Psoas muscle (tissue), 8 donors: Measurements from ENCODE around the gene NVL. TPM values are rescaled to one million over a fixed set of nuclear protein-coding genes. Genes with fewer than 3 reads are reported as not detected.

Experiments used
- ATAC-seq, 4 donors: fragments of 200-7000 bp; cut with Tn5 transposase; one replicate each; pipeline ENCODE4 v1.9.1; 2020; ENCODE audit warnings: moderate library complexity in 3 of 4, mild to moderate bottlenecking in 2 of 4
- DNase-seq, 2 donors: peaks; one replicate each; pipeline ENCODE4 v3.0.0-alpha.2; 2020
- H3K27ac ChIP-seq: fragments of 200-600 bp; one replicate; pipeline ENCODE4 v1.8.0; 2022
- H3K27me3 ChIP-seq, 3 donors: fragments of 200-600 bp in 1 of 3; one replicate each; pipeline versions ENCODE4 v1.6.1 to v1.8.0; 2013 to 2022; ENCODE audit warnings: low read length in 2 of 3, mild to moderate bottlenecking in 2 of 3, moderate library complexity in 1 of 3; ENCODE audit not compliant: insufficient read depth in 3 of 3
- H3K36me3 ChIP-seq, 2 donors: fragments of 200-600 bp in 1 of 2; one replicate each; pipeline versions ENCODE4 v1.6.1 to v1.8.0; 2013 to 2022; ENCODE audit warnings: low read depth in 1 of 2, mild to moderate bottlenecking in 1 of 2, moderate library complexity in 1 of 2; ENCODE audit not compliant: insufficient read depth in 1 of 2
- H3K4me1 ChIP-seq: fragments of 200-600 bp; one replicate; pipeline ENCODE4 v1.8.0; 2022
- H3K4me3 ChIP-seq: fragments of 200-600 bp; one replicate; pipeline ENCODE4 v1.8.0; 2022; ENCODE audit warnings: mild to moderate bottlenecking
- H3K9me3 ChIP-seq: fragments of 200-600 bp; one replicate; pipeline ENCODE4 v1.8.0; 2022
- WGBS, 3 donors: extraction: QIAGEN DNeasy Blood & Tissue Kit; methylation state at CpG; one replicate each; pipeline versions ENCODE4 v1.1.6 to v1.1.7; 2013; 5-methylcytosine and 5-hydroxymethylcytosine counted together
- intact Hi-C, 2 donors: fragments of 100-400 bp; cut with DNase I; formaldehyde crosslinking; loops; one replicate each; pipeline versions ENCODE4 v1.11.0 to v1.14.2; 2022
- polyA plus RNA-seq, 3 donors: library from polyadenylated mRNA; stranded (reverse); fragments of 200-250 nt; gene quantifications; one replicate each; pipeline ENCODE4 v1.2.3, GENCODE V29; 2013
- total RNA-seq, 4 donors: library from RNA; stranded (reverse); fragmentation: NEBNext Ultra II Directional in 2 of 4; extraction: Animal tissue kit (Norgen Biotek cat#: 25700) in 2 of 4; gene quantifications; one replicate each; pipeline versions ENCODE4 v1.2.1 to v1.2.4, GENCODE V29; 2021 to 2023
- TF ChIP-seq, protein P1 (sequence below): fragments of 200-600 bp; IDR thresholded peaks from one replicate; pipeline ENCODE4 v1.8.0; 2022; ENCODE audit warnings: antibody characterized with exemption
- donor health status: healthy with polysubstance abuse.
- donor health status: DM: no; HTN: no; CAD: no; lungs with moderate emphysema.
- donor health status: Bipolar disorder and iron deficiency.
- donor health status: healthy.
- donor health status: DM: yes; HTN: yes; CAD: no.
- donor health status: DM: no; HTN: no; CAD: no.
- donor health status: DM: no; HTN: no; CAD: no.
- donor health status: DM: yes; HTN: yes; CAD: no.

Gene NVL
- total and polyA plus RNA-seq, 7 donors: 6.3 to 11.0 (median 8.2) TPM

- H3K4me1 ChIP-seq: no peaks in the 10 kb centered on the region
- no peak overlapping the region for H3K27ac ChIP-seq
- intact Hi-C loops: no loop called here
- H3K36me3 ChIP-seq: peaks cover 5 to 22% of the 10 kb centered on the region in 2 donors
- no peaks in the 10 kb centered on the region for H3K27me3 ChIP-seq
- H3K9me3 ChIP-seq: no peaks in the 10 kb centered on the region
- no peak for DNase-seq
- H3K4me3 ChIP-seq: no peak overlapping the region
- TF ChIP-seq, protein P1, sequence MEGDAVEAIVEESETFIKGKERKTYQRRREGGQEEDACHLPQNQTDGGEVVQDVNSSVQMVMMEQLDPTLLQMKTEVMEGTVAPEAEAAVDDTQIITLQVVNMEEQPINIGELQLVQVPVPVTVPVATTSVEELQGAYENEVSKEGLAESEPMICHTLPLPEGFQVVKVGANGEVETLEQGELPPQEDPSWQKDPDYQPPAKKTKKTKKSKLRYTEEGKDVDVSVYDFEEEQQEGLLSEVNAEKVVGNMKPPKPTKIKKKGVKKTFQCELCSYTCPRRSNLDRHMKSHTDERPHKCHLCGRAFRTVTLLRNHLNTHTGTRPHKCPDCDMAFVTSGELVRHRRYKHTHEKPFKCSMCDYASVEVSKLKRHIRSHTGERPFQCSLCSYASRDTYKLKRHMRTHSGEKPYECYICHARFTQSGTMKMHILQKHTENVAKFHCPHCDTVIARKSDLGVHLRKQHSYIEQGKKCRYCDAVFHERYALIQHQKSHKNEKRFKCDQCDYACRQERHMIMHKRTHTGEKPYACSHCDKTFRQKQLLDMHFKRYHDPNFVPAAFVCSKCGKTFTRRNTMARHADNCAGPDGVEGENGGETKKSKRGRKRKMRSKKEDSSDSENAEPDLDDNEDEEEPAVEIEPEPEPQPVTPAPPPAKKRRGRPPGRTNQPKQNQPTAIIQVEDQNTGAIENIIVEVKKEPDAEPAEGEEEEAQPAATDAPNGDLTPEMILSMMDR: no peak
- 67 to 81% (median 76%) methylated on average over 5 of the region's 5 CpGs for WGBS, 3 donors
- no peak for ATAC-seq
Measured at GRCh38 chr1:224196813-224197600, 133.0 kb downstream of the NVL start.

GRCh38 chr1:224193319-224193966 lies 136.5 kb downstream of the NVL start:
- DNase-seq (no peak), ATAC-seq (no peak)
- no peaks in the 10 kb centered on the region for H3K27me3 ChIP-seq
- no peaks in the 10 kb centered on the region for H3K9me3 ChIP-seq
- H3K27ac ChIP-seq: no peak overlapping the region
- intact Hi-C loops: no loop called here
- TF ChIP-seq, protein P1: no peak
- peaks cover 5 to 50% of the 10 kb centered on the region in 2 donors for H3K36me3 ChIP-seq
- 86 to 97% (median 95%) methylated on average over 8 of the region's 8 CpGs for WGBS, 3 donors
- H3K4me1 ChIP-seq: no peaks in the 10 kb centered on the region
- no peak overlapping the region for H3K4me3 ChIP-seq

- DNase-seq: no peak
- TF ChIP-seq, protein P1: no peak
- Histone ChIP-seq H3K27me3 (no peaks in the 10 kb centered on the region), H3K9me3 (no peaks in the 10 kb centered on the region), H3K4me3 (no peak overlapping the region), H3K4me1 (peaks cover 5% of the 10 kb centered on the region), H3K36me3 (peaks cover 5 to 50% of the 10 kb centered on the region in 2 donors), H3K27ac (no peak overlapping the region)
- intact Hi-C loops: no loop called here
- 71 to 77% (median 71%) methylated on average over 5 of the region's 5 CpGs for WGBS, 3 donors
- no peak for ATAC-seq
Measured at GRCh38 chr1:224192082-224192788, 137.7 kb downstream of the NVL start.

DNA sequence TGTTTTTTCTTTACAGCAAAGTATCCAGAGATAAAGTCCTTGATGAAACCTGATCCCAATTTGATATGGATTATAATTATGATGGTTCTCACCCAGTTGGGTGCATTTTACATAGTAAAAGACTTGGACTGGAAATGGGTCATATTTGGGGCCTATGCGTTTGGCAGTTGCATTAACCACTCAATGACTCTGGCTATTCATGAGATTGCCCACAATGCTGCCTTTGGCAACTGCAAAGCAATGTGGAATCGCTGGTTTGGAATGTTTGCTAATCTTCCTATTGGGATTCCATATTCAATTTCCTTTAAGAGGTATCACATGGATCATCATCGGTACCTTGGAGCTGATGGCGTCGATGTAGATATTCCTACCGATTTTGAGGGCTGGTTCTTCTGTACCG lies 140.4 kb downstream of the NVL start:
- DNase-seq: no peak
- peaks cover 5 to 50% of the 10 kb centered on the region in 2 donors for H3K36me3 ChIP-seq
- WGBS, 3 donors: 87 to 90% (median 90%) methylated on average over 7 of the region's 7 CpGs
- no peak for ATAC-seq
- peaks cover 8% of the 10 kb centered on the region for H3K4me1 ChIP-seq
- H3K4me3 ChIP-seq: no peak overlapping the region
- no peak overlapping the region for H3K27ac ChIP-seq
- no peaks in the 10 kb centered on the region for H3K27me3 ChIP-seq
- TF ChIP-seq, protein P1: no peak
- intact Hi-C loops: no loop called here
- no peaks in the 10 kb centered on the region for H3K9me3 ChIP-seq
